ENCODE measurements around the gene CFAP157. TPM values are rescaled to one million over a fixed set of nuclear protein-coding genes. Genes with fewer than 3 reads are reported as not detected.

Gene CFAP157
- total and polyA plus RNA-seq, 2 of the 13 experiments (the other 11 are each of a cell fraction or from before 2014, with no cell fraction given), result 0.07 TPM; not detected in 1

DNA sequence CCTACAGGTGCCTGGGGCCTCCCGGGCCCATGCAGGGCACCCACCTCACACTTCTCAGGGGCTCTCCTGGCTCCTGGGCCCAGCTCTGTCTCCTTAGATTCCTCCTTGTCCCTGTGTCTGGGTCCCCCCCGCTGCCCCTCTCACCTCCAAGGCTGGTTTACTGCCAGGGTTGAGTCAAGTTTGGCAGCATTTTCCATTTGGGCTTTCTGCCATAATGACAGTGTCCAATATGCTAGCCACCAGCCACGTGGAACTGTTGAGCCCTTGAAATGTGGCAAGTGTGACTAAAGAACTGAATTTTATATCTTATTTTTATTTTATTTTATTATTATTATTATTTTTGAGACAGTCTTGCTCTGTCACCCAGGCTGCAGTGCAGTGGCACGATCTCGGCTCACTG is 11.0 kb downstream of the CFAP157 start:
- POLR2A ChIA-PET, result no interaction called here
- Histone ChIP-seq H3K9me3 (ENCODE audit: low read length) (no peaks in the 10 kb centered on the region), H3K4me3 (replicated peaks in 1 of 3; ENCODE audit: insufficient read depth in 1 of 3, low read depth in 2 of 3, low read length in 3 of 3) (no peak overlapping the region), H3K79me2 (ENCODE audit: insufficient read depth, low read length) (no peaks in the 10 kb centered on the region), H4K20me1 (ENCODE audit: insufficient read depth, low read length) (no peaks in the 10 kb centered on the region), H3K36me3 (replicated peaks in 1 of 2; ENCODE audit: control insufficient read depth in 1 of 2, insufficient read depth in 2 of 2, low read length in 2 of 2) (no peaks in the 10 kb centered on the region), H3K9ac (ENCODE audit: insufficient read depth, low read depth, low read length) (no peak overlapping the region), H2AFZ (ENCODE audit: low read length) (no peak overlapping the region), H3K4me2 (ENCODE audit: low read depth, low read length) (no peak overlapping the region), H3K27ac (ENCODE audit: extremely low read length, insufficient read depth, low read length) (no peak overlapping the region), H3K4me1 (ENCODE audit: insufficient read depth, low read length) (peaks cover 30% of the 10 kb centered on the region), H3K27me3 (ENCODE audit: control insufficient read depth in 1 of 2, insufficient read depth in 2 of 2, low read length in 2 of 2) (peaks cover 0 to 6% of the 10 kb centered on the region in 2 experiments; a peak in 2 of 5 replicates)
- BruUV-seq (replicated peaks), result no TSS peak
- in situ Hi-C loops (cut with HindIII; ENCODE audit: extremely low pct_ligation_motif_present, low pct_unique_long_range_greater_than_20kb), result no loop called here
- no peak for ATAC-seq
- 22% methylated on average over 4 of the region's 5 CpGs for WGBS (ENCODE audit: low lambda C conversion rate)
- no peak for DNase-seq (ENCODE audit: low spot score)
- FAIRE-seq, result no peak
- intact Hi-C loops (cut with micrococcal nuclease; ENCODE audit: unreplicated experiment), result no loop called here
- CTCF ChIA-PET (ENCODE audit: low intra/inter-chr PET ratio, low total read pairs), result no interaction called here
- TF ChIP-seq CC2D1A (CRISPR knock-in tag; IDR thresholded peaks at IDR 0.05) (no peak), ETS1 (CRISPR knock-in tag; IDR thresholded peaks at IDR 0.05) (no peak), NRL (CRISPR knock-in tag; IDR thresholded peaks at IDR 0.05; ENCODE audit: borderline replicate concordance) (no peak)

- in situ Hi-C loops (cut with HindIII; ENCODE audit: extremely low pct_ligation_motif_present, low pct_unique_long_range_greater_than_20kb), result no loop called here
- TF ChIP-seq HNRNPK (IDR thresholded peaks at IDR 0.05; ENCODE audit: low read depth, low read length, poor library complexity, severe bottlenecking), result peak; percentile 74
- TF ChIP-seq TCF12 (IDR thresholded peaks at IDR 0.05), result no peak
- TF ChIP-seq TCF12 (CRISPR knock-in tag; IDR thresholded peaks at IDR 0.05), result no peak
- Histone ChIP-seq H3K79me2 (ENCODE audit: insufficient read depth, low read length) (no peaks in the 10 kb centered on the region), H3K4me2 (ENCODE audit: low read depth, low read length) (no peak overlapping the region), H3K9me3 (ENCODE audit: low read length) (no peaks in the 10 kb centered on the region), H2AFZ (ENCODE audit: low read length) (no peak overlapping the region), H4K20me1 (ENCODE audit: insufficient read depth, low read length) (no peaks in the 10 kb centered on the region), H3K4me3 (replicated peaks in 1 of 3; ENCODE audit: insufficient read depth in 1 of 3, low read depth in 2 of 3, low read length in 3 of 3) (no peak overlapping the region), H3K9ac (ENCODE audit: insufficient read depth, low read depth, low read length) (no peak overlapping the region), H3K27ac (ENCODE audit: extremely low read length, insufficient read depth, low read length) (no peak overlapping the region), H3K36me3 (replicated peaks in 1 of 2; ENCODE audit: control insufficient read depth in 1 of 2, insufficient read depth in 2 of 2, low read length in 2 of 2) (no peaks in the 10 kb centered on the region), H3K27me3 (ENCODE audit: control insufficient read depth in 1 of 2, insufficient read depth in 2 of 2, low read length in 2 of 2) (peaks cover 0 to 6% of the 10 kb centered on the region in 2 experiments; a peak in 2 of 5 replicates), H3K4me1 (ENCODE audit: insufficient read depth, low read length) (peaks cover 25% of the 10 kb centered on the region)
- ATAC-seq (no peak), DNase-seq (ENCODE audit: low spot score) (no peak), FAIRE-seq (no peak)
- WGBS (ENCODE audit: low lambda C conversion rate), result 45% methylated on average over 5 of the region's 12 CpGs
- POLR2A ChIA-PET, result no interaction called here
- BruUV-seq (replicated peaks), result no TSS peak
- intact Hi-C loops (cut with micrococcal nuclease; ENCODE audit: unreplicated experiment), result loop anchor here (10.0 kb wide), 1 partner anchor 215 kb away; no protein-coding TSS in a partner anchor
- CTCF ChIA-PET (ENCODE audit: low intra/inter-chr PET ratio, low total read pairs), result no interaction called here
Measured at GRCh38 chr9:127720031-127720864, 13.5 kb downstream of the CFAP157 start.
